Endodermal cell (in vitro differentiated cells): ENCODE results near the gene ADGRF1. TPM values are rescaled to one million over a fixed set of nuclear protein-coding genes. Genes with fewer than 3 reads are reported as not detected.

Experiments
- DNase-seq: peaks from one replicate; pipeline ENCODE4 v3.0.0-alpha.2; 2017
- H3K27ac ChIP-seq: 2 replicates; pipeline ENCODE4 v1.5.1; 2013; ENCODE audit warnings: mild to moderate bottlenecking, low read depth, low read length, moderate library complexity
- H3K27me3 ChIP-seq: 2 replicates; pipeline ENCODE4 v1.6.1; 2013; ENCODE audit warnings: mild to moderate bottlenecking, low read length, moderate library complexity; ENCODE audit not compliant: insufficient read depth, control insufficient read depth, poor library complexity, severe bottlenecking
- H3K36me3 ChIP-seq: 2 replicates; pipeline ENCODE4 v1.7.0; 2013; ENCODE audit warnings: mild to moderate bottlenecking, low read length, moderate library complexity; ENCODE audit not compliant: control insufficient read depth, insufficient read depth
- H3K4me1 ChIP-seq: one replicate; pipeline ENCODE4 v1.7.0; 2013; ENCODE audit warnings: low read length; ENCODE audit not compliant: control insufficient read depth, insufficient read depth
- H3K4me3 ChIP-seq: 2 replicates; pipeline ENCODE4 v1.5.1; 2013; ENCODE audit warnings: mild to moderate bottlenecking, low read length, moderate library complexity
- H3K9ac ChIP-seq: 2 replicates; pipeline ENCODE4 v1.6.1; 2013; ENCODE audit warnings: mild to moderate bottlenecking, low read length, moderate library complexity; ENCODE audit not compliant: poor library complexity, severe bottlenecking; ENCODE audit errors: extremely low read depth
- H3K9me3 ChIP-seq: 2 replicates; pipeline ENCODE4 v1.6.1; 2013; ENCODE audit warnings: mild to moderate bottlenecking, low read length, moderate library complexity; ENCODE audit not compliant: control insufficient read depth
- H3K27ac Mint-ChIP-seq: 2 replicates; pipeline ENCODE4 v1.8.0; 2020; ENCODE audit warnings: mixed read lengths
- H3K27me3 Mint-ChIP-seq: 2 replicates; pipeline ENCODE4 v1.8.0; 2021; ENCODE audit warnings: mild to moderate bottlenecking, mixed read lengths; ENCODE audit not compliant: insufficient read depth
- H3K36me3 Mint-ChIP-seq: 2 replicates; pipeline ENCODE4 v1.8.0; 2020; ENCODE audit warnings: low read depth, mixed read lengths
- H3K4me1 Mint-ChIP-seq: 2 replicates; pipeline ENCODE4 v1.8.0; 2020; ENCODE audit warnings: mixed read lengths
- H3K4me3 Mint-ChIP-seq: 2 replicates; pipeline ENCODE4 v1.8.0; 2020; ENCODE audit warnings: mild to moderate bottlenecking, moderate library complexity, mixed read lengths
- H3K9me3 Mint-ChIP-seq: 2 replicates; pipeline ENCODE4 v1.8.0; 2020; ENCODE audit warnings: mild to moderate bottlenecking, mixed read lengths
- WGBS, 2 experiments: methylation state at CpG; one replicate each; pipeline versions ENCODE4 v1.1.5 to v1.1.7; 2013; ENCODE audit warnings: missing lambda C conversion rate in 2 of 2, mixed read lengths in 1 of 2; ENCODE audit not compliant: insufficient coverage in 1 of 2, insufficient read length in 1 of 2; 5-methylcytosine and 5-hydroxymethylcytosine counted together
- total RNA-seq, 2 donors: library from RNA; stranded (reverse); fragmentation: NEBNext Ultra II Directional in 1 of 2; extraction: Animal tissue kit (Norgen Biotek cat#: 25700) in 1 of 2; gene quantifications; 2 replicates in 1 of 2; 3 replicates in 1 of 2; pipeline ENCODE4 v1.2.1, GENCODE V29; 2021
- TF ChIP-seq, protein P1 (sequence below): fragments of 200-600 bp; sonication (generic); conservative IDR thresholded peaks from 2 replicates; pipeline ENCODE4 v1.5.0; 2021; ENCODE audit warnings: antibody characterized with exemption, mild to moderate bottlenecking

ADGRF1 gene
- total RNA-seq, 2 donors from 2014 or later, result not detected

GRCh38 chr6:47073125-47074110 lies 31.3 kb upstream of the ADGRF1 start:
- Mint-ChIP-seq H3K9me3 (no peaks in the 10 kb centered on the region), H3K4me1 (no peaks in the 10 kb centered on the region), H3K27me3 (no peaks in the 10 kb centered on the region), H3K27ac (no peak overlapping the region), H3K4me3 (no peak overlapping the region), H3K36me3 (no peaks in the 10 kb centered on the region)
- Histone ChIP-seq H3K36me3 (no peaks in the 10 kb centered on the region), H3K9ac (no peak overlapping the region), H3K4me1 (no peaks in the 10 kb centered on the region), H3K4me3 (no peak overlapping the region), H3K27ac (no peak overlapping the region), H3K9me3 (no peaks in the 10 kb centered on the region), H3K27me3 (no peaks in the 10 kb centered on the region)
- no peak for DNase-seq
- 83 to 90% methylated on average over 2 to 5 of the region's 5 CpGs for WGBS, 2 experiments
- TF ChIP-seq, protein P1, sequence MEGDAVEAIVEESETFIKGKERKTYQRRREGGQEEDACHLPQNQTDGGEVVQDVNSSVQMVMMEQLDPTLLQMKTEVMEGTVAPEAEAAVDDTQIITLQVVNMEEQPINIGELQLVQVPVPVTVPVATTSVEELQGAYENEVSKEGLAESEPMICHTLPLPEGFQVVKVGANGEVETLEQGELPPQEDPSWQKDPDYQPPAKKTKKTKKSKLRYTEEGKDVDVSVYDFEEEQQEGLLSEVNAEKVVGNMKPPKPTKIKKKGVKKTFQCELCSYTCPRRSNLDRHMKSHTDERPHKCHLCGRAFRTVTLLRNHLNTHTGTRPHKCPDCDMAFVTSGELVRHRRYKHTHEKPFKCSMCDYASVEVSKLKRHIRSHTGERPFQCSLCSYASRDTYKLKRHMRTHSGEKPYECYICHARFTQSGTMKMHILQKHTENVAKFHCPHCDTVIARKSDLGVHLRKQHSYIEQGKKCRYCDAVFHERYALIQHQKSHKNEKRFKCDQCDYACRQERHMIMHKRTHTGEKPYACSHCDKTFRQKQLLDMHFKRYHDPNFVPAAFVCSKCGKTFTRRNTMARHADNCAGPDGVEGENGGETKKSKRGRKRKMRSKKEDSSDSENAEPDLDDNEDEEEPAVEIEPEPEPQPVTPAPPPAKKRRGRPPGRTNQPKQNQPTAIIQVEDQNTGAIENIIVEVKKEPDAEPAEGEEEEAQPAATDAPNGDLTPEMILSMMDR, result peak; percentile 76

DNA sequence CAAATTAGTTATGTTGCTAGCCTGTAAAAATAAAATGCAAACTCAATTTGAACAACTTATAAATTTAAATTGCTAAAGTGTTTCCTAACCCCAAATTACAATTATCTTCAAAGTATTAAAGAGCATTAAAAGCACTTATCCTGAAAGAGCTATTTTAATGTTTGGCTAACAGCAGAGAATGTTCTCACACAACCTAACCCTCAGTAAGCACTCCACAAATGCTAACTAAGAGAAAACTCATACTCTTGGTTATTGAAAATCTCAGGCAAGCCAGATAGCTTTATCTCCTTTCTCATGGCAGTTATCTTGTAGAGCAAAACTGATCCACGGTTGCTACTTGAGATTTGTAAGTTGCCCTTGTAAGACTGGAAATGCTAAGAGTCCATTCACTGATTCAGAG lies 30.5 kb upstream of the ADGRF1 start:
- 0 to 3% methylated on average over 1 of the region's 1 CpG for WGBS, 2 experiments
- Mint-ChIP-seq H3K36me3 (no peaks in the 10 kb centered on the region), H3K4me1 (no peaks in the 10 kb centered on the region), H3K4me3 (no peak overlapping the region), H3K27me3 (no peaks in the 10 kb centered on the region), H3K9me3 (no peaks in the 10 kb centered on the region), H3K27ac (no peak overlapping the region)
- H3K4me1 ChIP-seq, result no peaks in the 10 kb centered on the region
- TF ChIP-seq, protein P1, result no peak
- DNase-seq, result no peak
- H3K9ac ChIP-seq, result no peak overlapping the region
- no peaks in the 10 kb centered on the region for H3K9me3 ChIP-seq
- H3K27me3 ChIP-seq, result no peaks in the 10 kb centered on the region
- H3K4me3 ChIP-seq, result no peak overlapping the region
- no peak overlapping the region for H3K27ac ChIP-seq
- H3K36me3 ChIP-seq, result no peaks in the 10 kb centered on the region

DNA sequence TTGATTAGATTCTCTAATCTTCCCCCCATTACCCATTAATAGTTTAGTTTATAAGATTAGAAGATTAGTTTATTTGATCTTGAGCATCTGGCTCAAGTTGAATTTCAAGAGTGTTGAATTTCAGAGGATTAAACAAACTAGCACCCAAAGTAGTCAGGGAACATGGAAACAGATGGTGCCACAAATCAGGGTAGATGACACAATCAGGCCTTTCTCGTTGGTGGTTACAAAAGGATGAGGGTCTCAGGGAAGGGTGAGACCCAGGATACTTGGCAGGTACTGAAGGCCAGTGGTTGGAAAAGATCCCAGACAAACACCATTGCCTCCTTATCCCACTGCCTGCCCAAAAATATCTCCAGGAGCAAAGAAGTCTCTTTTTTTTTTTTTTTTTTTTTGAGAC lies 29.5 kb upstream of the ADGRF1 start:
- no peaks in the 10 kb centered on the region for H3K27me3 ChIP-seq
- Mint-ChIP-seq H3K27me3 (no peaks in the 10 kb centered on the region), H3K9me3 (peaks cover 2% of the 10 kb centered on the region), H3K4me3 (no peak overlapping the region), H3K36me3 (no peaks in the 10 kb centered on the region), H3K4me1 (no peaks in the 10 kb centered on the region), H3K27ac (no peak overlapping the region)
- no peak overlapping the region for H3K9ac ChIP-seq
- TF ChIP-seq, protein P1, result no peak
- DNase-seq, result no peak
- H3K4me1 ChIP-seq, result no peaks in the 10 kb centered on the region
- no peak overlapping the region for H3K27ac ChIP-seq
- no peak overlapping the region for H3K4me3 ChIP-seq
- peaks cover 4% of the 10 kb centered on the region for H3K9me3 ChIP-seq
- WGBS, 2 experiments, result 97% methylated on average over 1 of the region's 1 CpG; no CpG with 5 or more reads in 1 of the 2 experiments
- H3K36me3 ChIP-seq, result no peaks in the 10 kb centered on the region
